ENCODE measurements around the gene SSR2.
A peak's percentile ranks its signal among the peaks of the same experiment; 100 is the strongest.

The SSR2 gene

GRCh38 chr1:155975375-155976061 is 45.2 kb downstream of the SSR2 start:
- H3K36me3 ChIP-seq (ENCODE audit: control insufficient read depth, low read length) = peaks cover 59% of the 10 kb centered on the region
- H3K27ac ChIP-seq (ENCODE audit: low read depth, low read length) = peak overlapping the region; percentile 89
- peak overlapping the region; percentile 99 for H3K4me2 ChIP-seq (ENCODE audit: low read length)
- TF ChIP-seq CTCF (IDR thresholded peaks at IDR 0.05; ENCODE audit: low read depth, low read length, poor library complexity, severe bottlenecking) = no peak
- no peak for TF ChIP-seq EZH2phosphoT487 (IDR thresholded peaks at IDR 0.05; ENCODE audit: borderline replicate concordance, low read length)
- H3K27me3 ChIP-seq (ENCODE audit: control insufficient read depth, low read length) = no peaks in the 10 kb centered on the region
- peaks cover 85% of the 10 kb centered on the region for H3K4me1 ChIP-seq (ENCODE audit: control insufficient read depth, low read length)
- H4K20me1 ChIP-seq (ENCODE audit: control insufficient read depth, insufficient read depth, low read depth, low read length) = peaks cover 21% of the 10 kb centered on the region
- H3K9me2 ChIP-seq (replicated peaks; ENCODE audit: control insufficient read depth, low read length) = no peaks in the 10 kb centered on the region
- peaks cover 100% of the 10 kb centered on the region for H3K79me2 ChIP-seq (ENCODE audit: control insufficient read depth, low read length)
- peak overlapping the region; percentile 81 for H3K4me3 ChIP-seq (ENCODE audit: low read length)
- H3K9me3 ChIP-seq (ENCODE audit: control insufficient read depth, insufficient read depth, low read length) = no peaks in the 10 kb centered on the region
- peaks cover 14% of the 10 kb centered on the region for H3F3A ChIP-seq (ENCODE audit: control insufficient read depth, insufficient read depth)

GRCh38 chr1:155974208-155975115 is 46.3 kb downstream of the SSR2 start:
- peaks cover 69% of the 10 kb centered on the region for H3K36me3 ChIP-seq (ENCODE audit: control insufficient read depth, low read length)
- H3K27ac ChIP-seq (ENCODE audit: low read depth, low read length) = 0 out of 2 replicates have a peak overlapping the region, but pooled peaks have one; percentile 89
- no peaks in the 10 kb centered on the region for H3K9me2 ChIP-seq (replicated peaks; ENCODE audit: control insufficient read depth, low read length)
- H3K79me2 ChIP-seq (ENCODE audit: control insufficient read depth, low read length) = peaks cover 100% of the 10 kb centered on the region
- no peaks in the 10 kb centered on the region for H3K27me3 ChIP-seq (ENCODE audit: control insufficient read depth, low read length)
- H3K4me2 ChIP-seq (ENCODE audit: low read length) = peak overlapping the region; percentile 99
- 0 out of 2 replicates have a peak, but pooled peaks cover 7% of the 10 kb centered on the region for H3F3A ChIP-seq (ENCODE audit: control insufficient read depth, insufficient read depth)
- peaks cover 80% of the 10 kb centered on the region for H3K4me1 ChIP-seq (ENCODE audit: control insufficient read depth, low read length)
- peak overlapping the region; percentile 81 for H3K4me3 ChIP-seq (ENCODE audit: low read length)
- peaks cover 21% of the 10 kb centered on the region for H4K20me1 ChIP-seq (ENCODE audit: control insufficient read depth, insufficient read depth, low read depth, low read length)
- TF ChIP-seq CTCF (IDR thresholded peaks at IDR 0.05; ENCODE audit: low read depth, low read length, poor library complexity, severe bottlenecking) (no peak), EZH2phosphoT487 (IDR thresholded peaks at IDR 0.05; ENCODE audit: borderline replicate concordance, low read length) (no peak)
- H3K9me3 ChIP-seq (ENCODE audit: control insufficient read depth, insufficient read depth, low read length) = no peaks in the 10 kb centered on the region

- peaks cover 21% of the 10 kb centered on the region for H4K20me1 ChIP-seq (ENCODE audit: control insufficient read depth, insufficient read depth, low read depth, low read length)
Observed at GRCh38 chr1:155973723-155974122, 47.0 kb downstream of the SSR2 start.

More at GRCh38 chr1:155973723-155974122, 47.0 kb downstream of the SSR2 start:
- Histone ChIP-seq H3K4me3 (ENCODE audit: low read length) (no peak overlapping the region), H3K4me2 (ENCODE audit: low read length) (no peak overlapping the region), H3K4me1 (ENCODE audit: control insufficient read depth, low read length) (peaks cover 73% of the 10 kb centered on the region), H3K27ac (ENCODE audit: low read depth, low read length) (no peak overlapping the region), H3F3A (ENCODE audit: control insufficient read depth, insufficient read depth) (no peaks in the 10 kb centered on the region), H3K36me3 (ENCODE audit: control insufficient read depth, low read length) (peaks cover 77% of the 10 kb centered on the region), H3K27me3 (ENCODE audit: control insufficient read depth, low read length) (no peaks in the 10 kb centered on the region), H3K9me3 (ENCODE audit: control insufficient read depth, insufficient read depth, low read length) (no peaks in the 10 kb centered on the region), H3K9me2 (replicated peaks; ENCODE audit: control insufficient read depth, low read length) (no peaks in the 10 kb centered on the region), H3K79me2 (ENCODE audit: control insufficient read depth, low read length) (peaks cover 100% of the 10 kb centered on the region)
- TF ChIP-seq EZH2phosphoT487 (IDR thresholded peaks at IDR 0.05; ENCODE audit: borderline replicate concordance, low read length) (no peak), CTCF (IDR thresholded peaks at IDR 0.05; ENCODE audit: low read depth, low read length, poor library complexity, severe bottlenecking) (no peak)

Measured in DOHH2 (cell line).